Adrenal gland (tissue), 5 donors: Measurements from ENCODE around the gene SELENOT.

Source experiments
- POLR2A ChIP-seq, 2 donors: fragments of 450-650 bp; IDR thresholded peaks; one replicate each; pipeline ENCODE4 v1.6.1; 2017; ENCODE audit warnings: antibody characterized with exemption in 2 of 2, mild to moderate bottlenecking in 2 of 2, moderate library complexity in 1 of 2
- TF ChIP-seq, protein P1 (sequence below), 6 experiments: fragments of 450-650 bp in 4 of 6; fragments of 200-600 bp in 2 of 6; sonication (generic) in 1 of 6; IDR thresholded peaks; 1 replicate in 5 of 6; 2 replicates in 1 of 6; pipeline versions ENCODE4 v1.5.1 to v1.8.0; 2016 to 2021; ENCODE audit warnings: antibody characterized with exemption in 6 of 6, mild to moderate bottlenecking in 2 of 6, moderate library complexity in 1 of 6
- donor health status: DM: no; HTN: no; CAD: no.

GRCh38 chr3:150611666-150612065, 8.5 kb downstream of the SELENOT start:
- TF ChIP-seq, protein P1, sequence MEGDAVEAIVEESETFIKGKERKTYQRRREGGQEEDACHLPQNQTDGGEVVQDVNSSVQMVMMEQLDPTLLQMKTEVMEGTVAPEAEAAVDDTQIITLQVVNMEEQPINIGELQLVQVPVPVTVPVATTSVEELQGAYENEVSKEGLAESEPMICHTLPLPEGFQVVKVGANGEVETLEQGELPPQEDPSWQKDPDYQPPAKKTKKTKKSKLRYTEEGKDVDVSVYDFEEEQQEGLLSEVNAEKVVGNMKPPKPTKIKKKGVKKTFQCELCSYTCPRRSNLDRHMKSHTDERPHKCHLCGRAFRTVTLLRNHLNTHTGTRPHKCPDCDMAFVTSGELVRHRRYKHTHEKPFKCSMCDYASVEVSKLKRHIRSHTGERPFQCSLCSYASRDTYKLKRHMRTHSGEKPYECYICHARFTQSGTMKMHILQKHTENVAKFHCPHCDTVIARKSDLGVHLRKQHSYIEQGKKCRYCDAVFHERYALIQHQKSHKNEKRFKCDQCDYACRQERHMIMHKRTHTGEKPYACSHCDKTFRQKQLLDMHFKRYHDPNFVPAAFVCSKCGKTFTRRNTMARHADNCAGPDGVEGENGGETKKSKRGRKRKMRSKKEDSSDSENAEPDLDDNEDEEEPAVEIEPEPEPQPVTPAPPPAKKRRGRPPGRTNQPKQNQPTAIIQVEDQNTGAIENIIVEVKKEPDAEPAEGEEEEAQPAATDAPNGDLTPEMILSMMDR (IDR thresholded peaks at IDR 0.05): no peak
- TF ChIP-seq POLR2A (IDR thresholded peaks at IDR 0.05): no peak
